ENCODE results near the gene DNAJB5. TPM values are rescaled to one million over a fixed set of nuclear protein-coding genes. Genes with fewer than 3 reads are reported as not detected.
A peak's percentile ranks its signal among the peaks of the same experiment; 100 is the strongest.

Gene DNAJB5
- total RNA-seq, 1 donor from 2014 or later, result 6.9 TPM

GRCh38 chr9:34996181-34996904 is 6.8 kb downstream of the DNAJB5 start:
- no peaks in the 10 kb centered on the region for H3K9me3 ChIP-seq
- no peak overlapping the region for H3K27ac ChIP-seq
- H3K4me3 ChIP-seq, result no peak overlapping the region
- H3K36me3 ChIP-seq, result peaks cover 0 to 5% of the 10 kb centered on the region in 2 donors
- no peak for TF ChIP-seq POLR2A (IDR thresholded peaks at IDR 0.05)
- TF ChIP-seq CTCF (IDR thresholded peaks at IDR 0.05), result no peak
- TF ChIP-seq POLR2AphosphoS5 (IDR thresholded peaks at IDR 0.05; ENCODE audit: insufficient read depth in 1 of 2, low read depth in 1 of 2), result no peak
- intact Hi-C loops (cut with DNase I), result no loop called here
- peak in 1 of 2 donors; percentile 93 for DNase-seq (ENCODE audit: extremely low spot score in 2 of 2)
- H3K4me1 ChIP-seq, result peaks cover 38% of the 10 kb centered on the region
- no peaks in the 10 kb centered on the region for H3K27me3 ChIP-seq

- Histone ChIP-seq H3K27me3 (no peaks in the 10 kb centered on the region), H3K4me1 (peaks cover 33% of the 10 kb centered on the region), H3K27ac (no peak overlapping the region), H3K4me3 (no peak overlapping the region), H3K36me3 (peaks cover 0 to 5% of the 10 kb centered on the region in 2 donors), H3K9me3 (no peaks in the 10 kb centered on the region)
- DNase-seq (ENCODE audit: extremely low spot score in 2 of 2), result peak in 1 of 2 donors; percentile 82
- intact Hi-C loops (cut with DNase I), result no loop called here
- no peak for TF ChIP-seq CTCF (IDR thresholded peaks at IDR 0.05)
- no peak for TF ChIP-seq POLR2A (IDR thresholded peaks at IDR 0.05)
- no peak for TF ChIP-seq POLR2AphosphoS5 (IDR thresholded peaks at IDR 0.05; ENCODE audit: insufficient read depth in 1 of 2, low read depth in 1 of 2)
Observed at GRCh38 chr9:34996905-34997279, 7.3 kb downstream of the DNAJB5 start.

- DNase-seq (ENCODE audit: extremely low spot score in 2 of 2), result peak in 1 of 2 donors; percentile 67
- no peaks in the 10 kb centered on the region for H3K27me3 ChIP-seq
- no peak overlapping the region for H3K4me3 ChIP-seq
- no peak overlapping the region for H3K27ac ChIP-seq
- intact Hi-C loops (cut with DNase I), result no loop called here
- peaks cover 0 to 5% of the 10 kb centered on the region in 2 donors for H3K36me3 ChIP-seq
- no peaks in the 10 kb centered on the region for H3K9me3 ChIP-seq
- H3K4me1 ChIP-seq, result peaks cover 28% of the 10 kb centered on the region
- no peak for TF ChIP-seq POLR2A (IDR thresholded peaks at IDR 0.05)
- no peak for TF ChIP-seq CTCF (IDR thresholded peaks at IDR 0.05)
- TF ChIP-seq POLR2AphosphoS5 (IDR thresholded peaks at IDR 0.05; ENCODE audit: insufficient read depth in 1 of 2, low read depth in 1 of 2), result no peak
Observed at GRCh38 chr9:34997379-34997781, 7.8 kb downstream of the DNAJB5 start.

- Histone ChIP-seq H3K27ac (peak overlapping the region; percentile 39), H3K4me3 (no peak overlapping the region), H3K27me3 (no peaks in the 10 kb centered on the region), H3K36me3 (peaks cover 0 to 5% of the 10 kb centered on the region in 2 donors), H3K4me1 (peaks cover 19% of the 10 kb centered on the region), H3K9me3 (no peaks in the 10 kb centered on the region)
- no peak for DNase-seq (ENCODE audit: extremely low spot score in 2 of 2)
- no peak for TF ChIP-seq CTCF (IDR thresholded peaks at IDR 0.05)
- intact Hi-C loops (cut with DNase I), result no loop called here
Observed at GRCh38 chr9:34998266-34998665, 8.7 kb downstream of the DNAJB5 start.

- TF ChIP-seq POLR2A (IDR thresholded peaks at IDR 0.05), result no peak
- Histone ChIP-seq H3K9me3 (no peaks in the 10 kb centered on the region), H3K27ac (no peak overlapping the region), H3K4me1 (peaks cover 6% of the 10 kb centered on the region), H3K27me3 (no peaks in the 10 kb centered on the region), H3K4me3 (no peak overlapping the region), H3K36me3 (peaks cover 0 to 5% of the 10 kb centered on the region in 2 donors)
- intact Hi-C loops (cut with DNase I), result no loop called here
- peak in 1 of 2 donors; percentile 46 for DNase-seq (ENCODE audit: extremely low spot score in 2 of 2)
Observed at GRCh38 chr9:34999576-34999975, 10.0 kb downstream of the DNAJB5 start.
